Activated CD4-positive, alpha-beta T cell treated with anti-CD3 and anti-CD28 coated beads for 1 hour (primary cell): ENCODE data around the gene USH1G.

Experiments used
- DNase-seq: peaks from one replicate; pipeline ENCODE4 v3.0.0-alpha.2; 2020

Gene USH1G

DNA sequence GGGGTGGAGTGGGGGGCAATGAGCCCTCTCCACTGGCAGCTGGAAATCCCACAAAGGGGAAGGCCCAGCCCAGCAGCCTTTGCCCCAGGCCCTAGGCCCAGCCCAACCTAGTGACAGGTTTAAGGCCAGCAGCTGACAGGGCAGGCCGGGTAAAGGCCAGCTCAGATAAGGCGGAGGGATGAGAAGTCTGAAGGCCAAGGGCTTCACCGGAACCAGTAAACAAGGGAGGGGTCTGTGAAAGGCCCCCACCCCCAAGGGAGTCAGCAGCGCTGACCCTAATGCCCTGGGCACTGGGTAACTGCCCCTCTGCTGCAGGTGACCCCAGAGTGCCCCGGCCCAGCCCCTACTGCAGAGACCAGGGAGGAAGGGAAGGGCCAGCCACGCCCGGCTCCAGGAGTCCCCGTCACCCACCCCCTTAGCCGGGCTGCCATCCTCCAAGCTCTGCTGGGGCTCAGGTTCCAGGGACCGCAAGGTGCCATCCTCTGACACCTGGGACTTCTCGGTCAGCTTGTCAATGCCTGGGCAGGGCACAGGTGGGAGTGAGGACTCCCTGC is 30.2 kb upstream of the USH1G start:
- no peak for DNase-seq

- no peak for DNase-seq
Measured at GRCh38 chr17:74952431-74953133, 29.5 kb upstream of the USH1G start.

GRCh38 chr17:74951680-74952421 is 28.8 kb upstream of the USH1G start:
- DNase-seq: no peak

- no peak for DNase-seq
Measured at GRCh38 chr17:74951065-74951464, 28.0 kb upstream of the USH1G start.

- DNase-seq: no peak
Measured at GRCh38 chr17:74950207-74950606, 27.2 kb upstream of the USH1G start.

GRCh38 chr17:74949455-74950115 is 26.5 kb upstream of the USH1G start:
- no peak for DNase-seq

DNA sequence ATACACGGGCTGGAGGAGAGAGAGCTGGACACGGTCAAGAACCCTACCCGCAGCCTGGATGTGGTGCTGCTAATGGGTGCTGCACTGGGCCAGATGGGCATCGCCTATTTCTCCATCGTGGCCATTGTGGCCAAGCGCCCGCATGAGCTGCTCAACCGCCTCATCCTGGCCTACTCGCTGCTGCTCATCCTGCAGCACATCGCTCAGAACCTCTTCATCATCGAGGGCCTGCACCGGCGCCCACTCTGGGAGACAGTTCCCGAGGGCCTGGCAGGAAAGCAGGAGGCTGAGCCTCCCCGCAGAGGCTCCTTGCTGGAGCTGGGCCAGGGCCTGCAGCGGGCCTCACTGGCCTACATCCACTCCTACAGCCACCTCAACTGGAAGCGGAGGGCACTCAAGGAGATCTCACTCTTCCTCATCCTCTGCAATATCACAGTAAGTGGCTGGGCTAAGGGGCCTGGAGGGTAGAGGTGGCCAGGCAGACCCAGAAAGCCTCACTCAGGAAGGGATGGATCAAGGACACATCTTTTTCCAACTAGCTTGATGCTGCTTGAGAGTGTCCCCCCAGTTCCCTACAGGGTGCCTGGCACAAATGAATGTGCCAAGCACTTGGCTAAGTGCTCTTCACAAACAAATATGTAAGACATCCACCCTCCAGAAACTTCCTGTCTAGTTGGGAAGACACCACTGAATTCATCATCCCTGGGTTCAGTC is 24.1 kb upstream of the USH1G start:
- DNase-seq: no peak

DNA sequence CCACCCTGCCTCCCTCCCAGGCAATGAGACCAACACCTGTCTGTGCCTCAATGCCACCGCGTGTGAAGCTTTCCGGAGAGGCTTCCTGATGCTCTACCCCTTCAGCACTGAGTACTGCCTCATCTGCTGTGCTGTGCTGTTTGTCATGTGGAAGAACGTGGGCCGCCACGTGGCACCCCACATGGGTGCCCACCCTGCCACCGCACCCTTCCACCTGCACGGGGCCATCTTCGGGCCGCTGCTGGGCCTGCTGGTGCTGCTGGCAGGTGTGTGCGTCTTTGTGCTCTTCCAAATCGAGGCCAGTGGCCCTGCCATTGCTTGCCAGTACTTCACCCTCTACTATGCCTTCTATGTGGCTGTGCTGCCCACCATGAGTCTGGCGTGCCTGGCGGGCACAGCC is 23.6 kb upstream of the USH1G start:
- no peak for DNase-seq

DNA sequence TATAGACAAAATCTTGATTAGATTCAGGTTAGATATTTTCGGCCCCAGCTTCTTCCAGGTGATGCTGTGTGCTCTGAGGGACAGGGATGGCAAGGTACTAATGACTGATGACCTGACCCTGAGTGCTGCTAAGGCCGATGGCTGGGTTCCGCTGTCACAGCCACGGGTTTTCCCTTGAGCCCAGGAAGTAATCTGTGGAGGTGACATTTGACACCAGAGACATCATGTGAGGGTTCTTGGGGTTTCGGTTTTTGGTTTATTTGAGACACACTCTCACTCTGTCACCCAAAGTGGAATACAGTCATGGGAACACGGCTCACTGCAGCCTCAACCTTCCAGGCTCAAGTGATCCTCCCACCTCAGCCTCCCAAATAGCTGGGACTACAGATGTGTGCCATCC is 22.5 kb upstream of the USH1G start:
- no peak for DNase-seq

DNA sequence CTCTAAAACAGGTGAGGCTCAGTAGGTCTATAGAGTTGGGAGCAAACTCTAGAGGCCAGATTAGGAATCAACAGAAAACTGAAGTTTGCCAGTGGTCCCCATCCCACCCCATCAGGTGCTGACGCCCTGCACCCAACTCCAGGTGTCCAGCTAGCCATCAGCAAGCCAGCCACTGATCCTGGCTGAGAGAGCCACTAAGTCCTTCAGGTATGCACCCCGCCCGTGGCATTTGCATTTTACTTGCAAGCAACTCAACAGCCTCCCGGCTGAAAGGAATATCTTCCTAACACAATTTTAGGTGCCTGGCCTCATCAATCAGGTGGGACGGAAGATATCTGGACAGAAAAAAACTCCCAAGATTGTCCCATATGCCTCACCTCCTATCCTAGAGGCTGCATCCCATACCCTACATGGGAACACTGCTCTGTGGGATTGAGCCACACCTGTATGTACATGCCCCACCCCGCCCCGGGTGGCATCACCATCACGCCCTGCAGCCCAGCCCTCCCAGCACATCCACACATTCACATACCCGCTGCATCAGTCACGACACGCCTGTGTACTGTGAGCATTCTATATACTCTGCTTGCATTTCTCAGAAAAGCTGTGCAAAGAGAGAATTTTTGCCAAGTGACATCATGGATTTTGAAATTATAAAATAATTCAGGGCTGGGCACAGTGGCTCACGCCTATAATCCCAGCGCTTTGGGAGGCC is 20.9 kb upstream of the USH1G start:
- no peak for DNase-seq

DNA sequence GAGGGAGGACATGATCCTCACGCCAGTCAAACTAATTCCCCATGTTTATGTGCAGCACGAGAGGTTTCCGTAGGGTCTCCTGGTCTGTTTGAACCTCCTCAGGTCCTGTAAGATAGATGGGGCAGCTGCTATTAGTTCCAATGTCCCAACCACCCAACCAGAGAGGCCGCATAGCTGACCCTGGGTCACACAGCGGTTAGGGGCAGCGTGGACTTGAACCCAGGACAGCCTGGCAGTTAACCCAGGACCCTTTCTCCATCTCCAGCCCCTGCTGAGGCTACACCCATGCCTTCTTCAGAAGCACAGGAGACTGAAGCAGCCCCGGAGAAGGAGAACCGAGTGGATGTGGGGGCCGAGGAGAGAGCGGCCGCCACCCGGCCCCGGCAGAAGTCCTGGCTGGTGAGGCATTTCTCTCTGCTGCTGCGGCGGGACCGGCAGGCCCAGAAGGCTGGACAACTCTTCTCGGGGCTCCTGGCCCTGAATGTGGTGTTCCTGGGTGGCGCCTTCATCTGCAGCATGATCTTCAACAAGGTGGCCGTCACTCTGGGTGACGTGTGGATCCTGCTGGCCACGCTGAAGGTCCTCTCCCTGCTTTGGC is 18.2 kb upstream of the USH1G start:
- DNase-seq: no peak

DNA sequence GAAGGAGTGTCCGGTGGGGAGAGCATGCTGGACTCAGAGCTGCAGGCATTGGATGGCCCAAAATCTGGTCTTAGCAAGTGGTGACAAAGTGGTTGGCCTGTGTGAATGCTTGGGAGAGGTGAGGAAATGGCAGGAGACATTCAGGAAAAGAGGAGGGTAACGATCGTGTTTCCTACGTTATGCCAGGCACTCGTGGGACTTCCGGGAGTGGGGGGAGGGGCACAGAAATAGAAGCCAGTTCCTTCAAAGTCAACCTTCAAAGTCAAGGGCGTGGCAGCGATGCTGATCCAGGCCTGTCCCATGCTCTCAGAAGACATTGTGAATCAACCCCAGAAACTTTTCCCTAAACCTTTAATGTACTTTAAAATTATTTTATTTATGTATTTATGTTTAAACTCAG is 16.5 kb upstream of the USH1G start:
- DNase-seq: no peak

GRCh38 chr17:74938194-74938950 is 15.3 kb upstream of the USH1G start:
- DNase-seq: no peak

GRCh38 chr17:74937064-74938051 is 14.3 kb upstream of the USH1G start:
- no peak for DNase-seq

DNA sequence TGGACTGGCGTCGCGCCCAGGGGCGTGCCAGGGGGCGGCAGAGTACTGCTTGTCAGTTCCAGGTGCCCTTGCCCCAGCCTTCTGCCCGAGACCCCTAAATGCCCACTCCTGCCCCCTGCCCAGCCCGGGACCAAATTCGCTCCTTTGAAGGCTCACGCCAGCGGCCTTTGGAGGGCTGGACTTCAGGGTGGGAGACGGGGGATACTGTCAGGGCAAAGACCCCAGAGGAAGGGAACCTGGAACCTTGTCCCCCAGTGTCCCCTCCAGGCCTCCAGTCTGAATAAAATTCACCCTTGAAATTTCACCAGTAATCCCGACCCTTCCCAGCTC is 13.4 kb upstream of the USH1G start:
- DNase-seq: no peak

DNA sequence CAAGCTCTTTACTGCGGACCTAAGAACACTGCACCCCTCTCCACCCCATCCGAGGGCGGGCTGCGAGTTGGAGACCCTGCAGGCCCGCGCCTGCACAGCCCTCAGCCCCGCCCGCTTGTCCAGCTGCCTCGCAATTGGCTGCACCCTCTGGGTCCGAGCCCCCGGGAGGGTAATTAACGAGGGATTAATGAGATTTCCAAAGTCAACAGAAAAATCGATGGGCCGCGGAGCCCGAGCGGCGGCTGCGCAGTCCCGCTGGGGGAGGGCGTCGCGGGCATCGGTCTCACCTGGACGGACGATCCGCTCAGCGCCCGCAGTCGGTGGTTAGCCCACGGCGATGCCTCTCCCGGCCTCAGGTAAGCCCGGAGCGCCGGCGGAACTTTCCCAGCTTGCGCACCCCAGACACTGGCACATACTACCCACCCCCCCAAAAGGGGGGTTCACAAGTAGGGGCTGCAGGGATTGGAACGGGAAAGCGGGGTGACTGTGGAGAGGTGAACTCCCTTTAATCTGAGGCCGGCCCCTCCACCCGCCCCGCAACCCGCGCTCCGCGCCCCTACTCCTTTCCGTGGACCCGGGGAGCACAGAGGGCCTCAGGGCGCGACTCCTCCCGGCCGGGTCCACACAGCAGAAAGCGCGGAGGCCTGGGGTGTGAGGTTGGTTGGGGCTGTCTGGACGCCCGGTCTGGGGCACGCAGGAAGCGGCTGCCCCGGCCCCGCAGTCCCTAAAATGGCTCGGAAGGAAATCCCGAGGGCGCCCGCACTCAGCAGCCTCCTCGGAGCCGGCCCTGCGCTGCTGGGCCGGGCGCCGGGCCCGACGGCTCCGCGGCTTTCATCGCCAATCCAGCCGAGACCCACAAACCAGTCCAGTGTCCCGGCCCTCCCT is 12.8 kb upstream of the USH1G start, which contains the start of gene OTOP3:
Gene OTOP3, plus strand, starts transcription at position 314 of the 885 bp plus-strand sequence. Its CDS starts 24 bp downstream, at position 338.
- DNase-seq: no peak

DNA sequence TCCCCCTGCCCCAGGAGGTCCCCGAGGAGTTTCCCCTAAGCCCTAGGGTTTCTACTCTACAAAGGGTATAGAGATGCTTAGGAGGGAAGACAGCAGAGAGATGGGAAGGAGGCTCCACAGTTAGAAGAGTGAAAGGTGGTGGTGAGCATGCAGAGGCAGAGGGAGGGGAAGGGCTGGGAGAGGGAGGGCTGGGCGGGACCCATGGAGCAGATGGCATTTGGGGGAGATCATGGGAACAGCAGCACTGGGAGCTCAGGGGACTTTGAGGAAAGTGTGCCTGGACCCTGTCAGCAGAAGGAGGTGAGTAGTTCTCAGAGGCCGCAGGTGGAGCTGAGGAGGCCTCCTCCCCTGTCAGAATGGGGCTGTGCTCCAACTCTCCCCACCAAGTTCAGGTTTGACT is 12.0 kb upstream of the USH1G start:
- no peak for DNase-seq

- no peak for DNase-seq
Measured at GRCh38 chr17:74930535-74931036, 7.5 kb upstream of the USH1G start.

GRCh38 chr17:74928786-74929185 is 5.7 kb upstream of the USH1G start:
- no peak for DNase-seq
